Measurements from ENCODE around the gene TUT4. TPM values are rescaled to one million over a fixed set of nuclear protein-coding genes. Genes with fewer than 3 reads are reported as not detected.

The TUT4 gene
- total and polyA plus RNA-seq, 2 experiments from 2014 or later = 42.6 to 93.3 TPM

GRCh38 chr1:52454127-52454526, 98.8 kb downstream of the TUT4 start:
- DNase-seq (ENCODE audit: low read depth in 1 of 2, low spot score in 1 of 2) = no peak
- no peak for TF ChIP-seq CTCF (IDR thresholded peaks at IDR 0.05; ENCODE audit: low read depth, low read length)
- H3K4me3 ChIP-seq = no peak overlapping the region
- H3K27ac ChIP-seq = no peak overlapping the region
- H3K4me1 ChIP-seq (ENCODE audit: low read depth) = no peaks in the 10 kb centered on the region
- H3K36me3 ChIP-seq = peaks cover 21% of the 10 kb centered on the region
- H3K27me3 ChIP-seq = no peaks in the 10 kb centered on the region
- H3K9me3 ChIP-seq (ENCODE audit: low read depth) = no peaks in the 10 kb centered on the region

GRCh38 chr1:52444463-52444862, 108.4 kb downstream of the TUT4 start:
- Histone ChIP-seq H3K27ac (no peak overlapping the region), H3K9me3 (ENCODE audit: low read depth) (no peaks in the 10 kb centered on the region), H3K36me3 (peaks cover 35% of the 10 kb centered on the region), H3K27me3 (no peaks in the 10 kb centered on the region), H3K4me3 (no peak overlapping the region), H3K4me1 (ENCODE audit: low read depth) (no peaks in the 10 kb centered on the region)
- no peak for TF ChIP-seq CTCF (IDR thresholded peaks at IDR 0.05; ENCODE audit: low read depth, low read length)
- DNase-seq (ENCODE audit: low read depth in 1 of 2, low spot score in 1 of 2) = no peak

DNA sequence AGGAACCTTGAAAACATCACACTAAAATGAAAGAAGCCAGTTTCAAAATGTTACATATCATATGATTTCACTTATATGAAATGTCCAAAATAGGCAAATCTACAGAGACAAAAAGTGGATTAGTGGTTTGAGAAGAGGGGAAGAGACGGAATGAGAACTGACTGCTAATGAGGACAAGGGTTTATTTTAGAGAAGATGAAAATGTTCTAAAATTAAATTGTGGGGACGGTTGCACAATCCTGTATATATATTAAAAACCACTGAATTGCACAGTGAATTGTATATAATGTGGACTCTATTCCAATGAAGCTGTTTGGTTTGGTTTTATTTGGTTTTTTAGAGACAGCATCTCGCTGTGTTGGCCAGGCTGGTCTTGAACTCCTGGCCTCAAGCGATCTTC, 112.9 kb downstream of the TUT4 start:
- H3K27me3 ChIP-seq = no peaks in the 10 kb centered on the region
- no peak overlapping the region for H3K4me3 ChIP-seq
- no peak overlapping the region for H3K27ac ChIP-seq
- H3K4me1 ChIP-seq (ENCODE audit: low read depth) = no peaks in the 10 kb centered on the region
- TF ChIP-seq CTCF (IDR thresholded peaks at IDR 0.05; ENCODE audit: low read depth, low read length) = no peak
- peaks cover 52% of the 10 kb centered on the region for H3K36me3 ChIP-seq
- DNase-seq (ENCODE audit: low read depth in 1 of 2, low spot score in 1 of 2) = no peak
- H3K9me3 ChIP-seq (ENCODE audit: low read depth) = no peaks in the 10 kb centered on the region

- H3K4me3 ChIP-seq = no peak overlapping the region
- H3K36me3 ChIP-seq = peaks cover 60% of the 10 kb centered on the region
- H3K4me1 ChIP-seq (ENCODE audit: low read depth) = no peaks in the 10 kb centered on the region
- no peaks in the 10 kb centered on the region for H3K27me3 ChIP-seq
- no peaks in the 10 kb centered on the region for H3K9me3 ChIP-seq (ENCODE audit: low read depth)
- H3K27ac ChIP-seq = no peak overlapping the region
- no peak for TF ChIP-seq CTCF (IDR thresholded peaks at IDR 0.05; ENCODE audit: low read depth, low read length)
- DNase-seq (ENCODE audit: low read depth in 1 of 2, low spot score in 1 of 2) = no peak
Observed at GRCh38 chr1:52436817-52437216, 116.1 kb downstream of the TUT4 start.

DNA sequence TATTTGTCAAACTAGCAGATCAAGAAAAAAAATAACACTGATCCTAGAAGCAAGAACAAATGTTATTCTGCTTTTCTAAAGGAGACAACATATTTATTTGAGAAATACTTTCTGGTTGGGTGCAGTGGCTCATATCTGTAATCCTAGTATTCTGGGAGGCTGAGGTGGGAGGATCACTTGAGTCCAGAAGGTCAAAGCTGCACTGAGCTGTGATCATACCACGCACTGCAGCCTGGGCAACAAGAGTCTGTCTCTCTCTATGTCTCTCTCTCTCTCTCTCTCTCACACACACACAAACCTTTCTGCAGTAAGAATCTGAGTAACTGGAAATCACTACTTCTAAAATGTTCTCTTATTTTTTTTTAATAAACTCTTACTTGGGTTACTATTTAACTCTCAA, 117.2 kb downstream of the TUT4 start:
- no peak overlapping the region for H3K4me3 ChIP-seq
- TF ChIP-seq CTCF (IDR thresholded peaks at IDR 0.05; ENCODE audit: low read depth, low read length) = no peak
- H3K9me3 ChIP-seq (ENCODE audit: low read depth) = no peaks in the 10 kb centered on the region
- H3K27me3 ChIP-seq = no peaks in the 10 kb centered on the region
- peaks cover 66% of the 10 kb centered on the region for H3K36me3 ChIP-seq
- H3K27ac ChIP-seq = no peak overlapping the region
- DNase-seq (ENCODE audit: low read depth in 1 of 2, low spot score in 1 of 2) = no peak
- H3K4me1 ChIP-seq (ENCODE audit: low read depth) = no peaks in the 10 kb centered on the region

DNA sequence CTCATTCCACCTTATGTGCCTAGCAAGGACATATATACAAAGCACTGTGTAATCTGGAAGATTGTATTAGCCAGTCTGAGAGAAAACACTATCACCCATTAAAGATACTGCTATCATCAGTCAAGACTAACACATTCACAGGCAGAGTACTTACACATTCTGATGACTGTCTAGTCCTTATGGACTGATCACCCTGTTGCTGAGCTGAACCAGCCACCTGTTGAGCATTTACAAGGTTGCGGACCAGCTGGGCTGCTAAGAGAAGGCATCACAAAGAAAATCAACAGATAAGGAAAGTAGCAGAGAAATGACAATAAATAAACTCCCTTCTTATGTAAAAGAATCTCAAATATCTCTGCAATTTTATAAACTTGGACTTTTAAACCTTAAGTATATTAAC, 117.7 kb downstream of the TUT4 start:
- Histone ChIP-seq H3K4me3 (no peak overlapping the region), H3K27me3 (no peaks in the 10 kb centered on the region), H3K4me1 (ENCODE audit: low read depth) (no peaks in the 10 kb centered on the region), H3K27ac (no peak overlapping the region), H3K9me3 (ENCODE audit: low read depth) (no peaks in the 10 kb centered on the region), H3K36me3 (peaks cover 67% of the 10 kb centered on the region)
- no peak for TF ChIP-seq CTCF (IDR thresholded peaks at IDR 0.05; ENCODE audit: low read depth, low read length)
- no peak for DNase-seq (ENCODE audit: low read depth in 1 of 2, low spot score in 1 of 2)

Measured in cardiac muscle cell (in vitro differentiated cells and primary cell).